Right lung (tissue), 5 donors: ENCODE measurements around the gene ARHGEF16. TPM values are rescaled to one million over a fixed set of nuclear protein-coding genes. Genes with fewer than 3 reads are reported as not detected.

ENCODE experiments used
- DNase-seq, 2 donors: peaks; one replicate each; pipeline ENCODE4 v3.0.0-alpha.2; 2013
- polyA plus RNA-seq, 5 donors: library from polyadenylated mRNA; unstranded; fragments of 120-200 nt; gene quantifications; one replicate each; pipeline versions ENCODE4 v1.2.1 to v1.2.3, GENCODE V29; 2013; ENCODE audit warnings: inconsistent platforms in 1 of 5, low replicate concordance in 1 of 5; ENCODE audit not compliant: insufficient read length in 5 of 5, insufficient read depth in 1 of 5

ARHGEF16 gene
- polyA plus RNA-seq, 5 donors, result 6.3 to 12.1 (median 8.7) TPM

DNA sequence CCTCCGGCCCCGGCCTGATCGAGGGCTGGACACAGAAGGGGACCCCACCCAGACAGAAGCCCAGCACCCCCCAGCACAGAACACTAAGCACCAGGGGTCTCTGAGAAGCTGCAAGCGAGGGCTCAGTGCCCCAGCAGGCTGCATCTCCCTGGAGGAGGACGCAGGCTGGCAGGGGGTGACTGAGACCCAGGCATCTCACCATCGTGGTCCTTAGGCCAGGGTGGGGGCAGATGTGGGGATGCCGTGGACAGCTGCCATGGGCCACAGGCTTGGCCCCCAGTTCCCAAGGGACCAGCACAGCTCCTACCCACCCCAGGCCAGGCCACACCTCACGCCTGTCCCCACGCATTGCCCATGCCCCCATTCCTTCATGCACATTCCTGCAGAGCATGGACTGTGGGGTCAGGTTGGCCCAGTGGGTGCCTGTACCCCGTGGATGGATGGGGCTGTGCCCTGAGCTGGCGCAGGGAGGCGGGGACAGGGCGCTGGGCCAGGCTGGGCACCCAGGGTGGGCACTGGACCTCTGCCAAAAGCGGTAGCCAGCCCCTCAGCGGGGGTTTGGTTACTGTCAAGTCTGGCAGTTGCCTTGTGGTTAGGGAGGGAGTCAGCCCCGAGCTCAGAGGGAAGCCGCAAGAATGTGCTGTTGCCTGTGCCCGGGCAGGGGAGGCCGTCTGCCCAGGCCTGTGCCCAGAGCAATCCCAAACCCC, 61.5 kb downstream of the ARHGEF16 start:
- DNase-seq, result no peak

DNA sequence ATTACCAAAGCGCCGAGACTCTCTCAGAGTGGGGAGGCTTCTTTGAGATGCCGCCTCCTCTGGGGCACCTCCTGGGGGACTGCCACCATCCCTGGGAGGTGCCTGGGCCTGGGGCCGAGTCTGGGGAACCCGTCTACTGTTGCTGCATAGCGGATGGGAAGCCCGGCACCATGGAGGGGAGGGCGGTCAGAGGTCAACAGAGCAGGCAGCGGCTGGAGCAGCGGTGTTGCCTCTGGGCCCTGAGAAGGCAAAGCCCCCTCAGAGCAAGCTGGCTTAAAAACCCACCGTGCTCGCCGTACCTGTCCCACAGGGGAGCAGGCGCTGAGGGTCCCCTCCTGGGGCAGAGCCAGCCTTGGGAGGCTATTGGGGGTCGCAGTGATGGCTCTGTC, 62.0 kb downstream of the ARHGEF16 start:
- DNase-seq, result no peak

DNA sequence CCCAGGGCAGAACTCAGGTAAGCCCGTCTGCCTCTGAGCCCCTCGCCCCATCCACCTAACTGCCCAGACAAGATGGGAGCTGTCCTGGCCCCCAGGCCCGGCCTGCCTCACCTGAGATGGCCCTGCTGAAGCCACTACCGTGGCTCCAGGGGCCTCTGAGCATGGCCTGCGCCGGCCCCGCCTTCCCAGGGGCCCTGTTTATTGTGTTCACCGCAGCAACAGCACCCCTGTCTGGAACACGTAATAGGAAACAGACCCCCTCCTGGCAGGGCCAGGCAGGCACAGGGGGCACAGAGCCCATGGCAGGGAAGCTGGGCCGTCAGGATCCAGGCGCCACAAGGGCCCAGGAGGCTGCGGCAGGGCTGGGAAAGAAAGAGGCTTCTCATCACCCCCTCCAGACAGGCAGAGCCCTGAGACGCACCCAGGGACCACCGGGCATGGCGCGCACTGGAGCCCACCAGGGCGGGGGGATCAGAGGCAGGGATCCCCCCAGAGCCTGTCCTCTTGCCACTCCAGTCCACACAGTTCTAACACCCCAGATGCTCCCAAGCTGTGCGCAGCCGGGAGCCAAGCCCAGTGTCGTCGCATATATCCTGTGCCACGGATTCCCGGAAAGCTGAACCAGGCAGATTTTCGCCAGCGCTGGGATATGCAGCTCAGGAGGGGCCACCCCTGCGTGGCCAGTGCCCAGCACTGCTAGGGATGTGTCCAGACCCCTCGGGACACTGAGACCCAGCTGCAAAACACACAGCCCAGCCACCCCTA, 62.6 kb downstream of the ARHGEF16 start:
- no peak for DNase-seq

DNA sequence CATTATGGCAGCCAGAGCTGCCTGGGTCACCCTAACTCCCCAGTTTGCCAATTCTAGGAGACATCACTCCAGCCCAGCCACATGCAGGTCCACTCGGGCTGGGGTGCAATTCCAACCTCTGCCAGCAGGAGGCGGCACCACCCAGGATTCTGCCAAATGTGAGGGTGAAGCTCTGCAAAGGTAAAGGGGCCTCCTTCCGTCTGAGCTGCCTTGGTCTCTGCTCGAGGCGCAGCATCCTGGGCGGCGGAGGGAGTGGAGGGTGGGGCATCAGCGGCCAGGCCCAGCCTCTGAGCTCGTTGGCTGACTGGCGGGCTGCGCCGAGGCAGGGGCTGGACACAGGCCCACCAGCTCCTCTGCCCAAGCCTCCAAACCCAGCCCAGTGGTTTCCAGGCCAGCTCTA, 63.8 kb downstream of the ARHGEF16 start:
- DNase-seq, result no peak

DNA sequence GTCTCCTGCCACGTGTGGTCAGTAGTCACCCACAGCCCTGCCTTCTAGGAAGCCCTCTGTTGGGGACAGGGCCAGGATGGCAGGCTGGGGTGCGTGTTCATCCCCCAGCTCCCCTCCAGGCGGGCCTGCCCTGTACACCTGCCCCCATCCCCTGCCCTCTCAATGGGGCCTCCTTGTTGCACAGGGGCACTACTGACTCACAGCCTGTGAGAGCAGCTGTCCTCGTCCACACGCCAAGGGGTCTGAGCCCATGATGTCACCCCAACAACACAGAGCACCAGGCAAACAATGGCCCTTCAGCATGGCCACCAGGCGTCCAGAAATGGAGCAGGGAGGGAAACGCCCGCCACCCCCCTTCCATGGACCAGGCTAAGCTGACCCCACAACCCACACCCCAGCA, 64.3 kb downstream of the ARHGEF16 start:
- DNase-seq, result no peak

DNA sequence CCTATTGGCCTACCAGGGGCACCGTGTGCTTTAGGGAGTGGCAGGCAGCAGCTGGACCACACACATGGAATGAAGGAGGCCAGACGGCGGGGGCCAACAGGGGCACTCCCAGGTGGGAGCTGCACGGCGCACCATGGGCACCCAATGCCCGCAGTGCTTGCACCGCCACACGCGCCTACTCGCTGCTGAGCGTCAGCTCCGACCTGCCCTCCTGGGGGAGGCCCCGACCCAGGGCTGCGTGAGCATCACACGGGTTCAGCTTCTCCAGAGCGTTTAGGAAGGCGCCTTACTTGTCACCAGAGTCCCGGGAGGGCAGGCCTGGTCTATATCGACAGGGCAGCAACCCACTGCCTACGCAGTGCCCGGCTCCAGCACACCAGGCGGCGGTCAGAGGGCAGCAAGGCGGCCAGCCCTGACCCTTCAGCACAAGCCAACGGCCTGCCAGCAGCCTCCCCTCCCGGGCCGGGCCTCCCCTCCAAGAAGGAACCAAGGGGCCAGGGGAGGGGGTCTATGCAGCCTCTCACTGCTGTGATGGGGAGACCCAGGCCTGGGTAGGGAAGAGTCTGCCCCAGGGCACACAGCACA, 64.9 kb downstream of the ARHGEF16 start:
- DNase-seq, result no peak

DNA sequence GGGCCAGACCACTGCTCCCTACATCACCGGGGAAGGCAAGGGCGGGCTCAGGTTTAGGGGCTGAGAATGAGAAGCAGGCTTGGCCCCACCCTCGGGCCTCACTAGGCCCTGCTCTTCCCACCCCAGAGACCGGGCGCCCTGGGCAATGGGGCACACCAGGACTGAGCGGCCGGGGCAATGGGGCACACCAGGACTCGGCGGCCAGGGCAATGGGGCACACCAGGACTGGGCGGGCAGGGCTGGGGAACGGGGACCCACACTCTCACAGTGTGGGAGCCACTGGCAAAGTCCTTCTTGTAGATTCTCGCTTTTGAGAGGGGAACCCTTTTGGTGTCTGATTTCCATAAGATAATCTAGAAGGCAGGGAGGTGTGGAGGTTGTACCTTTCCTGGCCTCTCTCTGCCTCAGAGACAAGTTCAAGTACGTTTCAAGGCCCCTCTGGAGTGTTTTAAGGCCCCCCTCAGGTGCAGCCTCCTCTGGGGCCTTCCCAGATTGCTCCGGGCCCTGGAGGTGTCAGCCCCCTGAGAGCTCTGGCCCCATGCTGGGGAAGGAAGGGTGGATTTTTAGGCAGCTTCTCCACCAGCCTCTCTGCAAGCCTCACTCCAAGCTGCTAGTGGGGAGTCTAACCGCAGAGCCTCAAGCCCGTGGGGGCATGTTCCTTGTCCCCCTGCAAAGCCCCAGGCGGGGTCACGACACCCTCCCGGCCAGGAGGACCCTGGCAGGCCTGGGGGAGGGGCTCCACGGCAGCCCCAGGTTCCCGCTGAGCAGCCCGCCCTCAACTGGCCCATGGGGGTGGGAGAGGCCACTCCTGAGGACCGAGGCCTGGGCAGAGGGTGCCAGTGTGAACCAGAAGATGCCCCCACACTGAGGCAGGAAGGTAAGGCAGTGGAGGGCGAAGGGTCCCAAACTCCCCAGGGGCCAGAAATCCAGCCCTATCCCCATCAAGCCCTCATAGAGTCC, 66.2 kb downstream of the ARHGEF16 start:
- DNase-seq, result no peak

DNA sequence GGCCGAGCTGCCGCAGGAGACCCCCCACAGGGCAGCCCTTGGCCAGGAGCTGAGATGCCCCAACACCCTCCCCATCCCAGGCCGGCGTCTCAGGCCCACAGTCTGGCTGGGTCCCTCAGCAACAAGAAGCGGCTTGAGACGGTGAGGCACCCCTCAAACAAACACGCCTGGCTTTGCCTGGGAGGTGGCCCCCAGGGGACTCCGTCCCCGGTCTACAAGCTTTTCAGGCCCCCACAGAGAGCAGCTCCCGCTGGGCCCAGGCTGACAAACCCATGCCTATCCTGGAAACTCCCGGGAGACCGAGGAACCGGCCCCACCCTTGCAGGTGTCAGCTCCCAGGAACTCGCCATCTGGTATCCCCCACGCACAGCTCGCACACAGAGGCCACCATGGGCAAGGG, 67.0 kb downstream of the ARHGEF16 start:
- DNase-seq, result no peak

DNA sequence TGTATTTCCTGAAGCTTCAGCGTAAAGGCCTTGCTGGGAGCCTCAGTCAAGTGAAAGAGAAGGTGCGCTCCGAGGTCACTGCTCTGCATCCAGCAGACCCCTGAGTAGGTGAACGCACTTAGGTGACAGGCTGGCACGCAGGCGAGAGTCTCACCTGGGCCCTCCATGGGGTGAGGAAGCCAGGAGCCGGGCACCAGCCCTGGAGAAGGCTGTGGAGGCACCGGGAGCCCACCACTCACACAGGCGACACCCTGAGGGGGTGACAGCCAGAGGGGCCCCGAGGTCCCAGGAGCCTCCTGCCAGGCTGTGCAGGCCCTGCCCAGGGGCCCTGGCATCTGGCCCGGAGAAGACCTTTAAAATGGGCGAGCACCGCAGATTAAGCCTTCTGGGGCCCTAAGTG, 67.6 kb downstream of the ARHGEF16 start:
- no peak for DNase-seq

DNA sequence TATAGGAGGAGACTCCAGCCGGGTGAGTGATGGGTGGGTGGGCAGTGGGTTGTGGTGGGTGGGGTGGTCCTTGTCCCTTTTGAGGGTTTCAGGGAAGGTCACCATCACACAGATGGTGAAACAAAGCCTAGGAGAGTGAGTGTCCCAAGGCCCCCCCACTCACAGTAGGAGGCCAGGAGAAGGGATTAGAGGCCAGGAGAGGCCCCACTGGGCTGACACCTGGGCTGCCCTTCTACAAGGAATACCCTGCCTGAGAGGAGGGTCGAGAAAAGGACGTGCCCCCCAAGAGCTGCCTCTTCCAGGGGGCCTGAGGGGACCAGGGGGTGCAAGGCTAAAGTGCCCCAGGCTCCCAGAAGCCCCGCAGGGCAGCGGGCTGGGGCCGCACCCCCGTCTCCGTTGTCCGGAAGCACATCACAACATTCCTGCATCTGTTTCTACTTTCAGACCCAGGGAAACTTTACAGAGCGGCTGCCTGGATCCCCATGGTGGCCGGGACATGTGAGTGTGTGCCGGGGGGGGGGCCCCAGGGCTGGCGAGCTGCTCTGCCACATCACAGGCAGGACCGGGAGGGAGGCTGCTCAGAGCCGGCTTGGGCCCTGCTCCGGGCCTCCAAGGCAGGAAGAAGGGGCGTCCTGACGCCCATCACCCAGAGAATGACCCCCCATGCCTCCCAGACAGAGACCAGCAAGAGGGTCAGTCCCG, 68.2 kb downstream of the ARHGEF16 start:
- no peak for DNase-seq

DNA sequence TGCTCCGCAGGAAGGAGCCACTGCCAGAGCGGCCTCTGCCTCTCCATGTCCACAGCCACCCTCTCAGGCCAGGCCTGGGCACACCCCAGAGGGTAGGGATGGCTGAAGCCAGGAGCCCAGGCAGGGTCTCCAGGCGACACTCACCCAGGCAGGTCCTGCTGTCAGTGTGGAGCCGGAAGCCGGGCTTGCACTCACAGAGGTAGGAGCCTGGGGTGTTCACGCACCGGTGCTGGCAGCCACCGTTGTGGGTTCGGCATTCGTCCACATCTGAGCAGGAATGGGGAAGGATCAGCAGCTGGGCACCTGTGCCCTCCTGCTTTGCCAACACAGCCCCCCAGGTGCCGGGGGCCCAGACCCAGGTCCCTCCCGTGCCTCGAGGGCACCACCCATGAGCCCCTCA, 69.5 kb downstream of the ARHGEF16 start:
- DNase-seq, result no peak

DNA sequence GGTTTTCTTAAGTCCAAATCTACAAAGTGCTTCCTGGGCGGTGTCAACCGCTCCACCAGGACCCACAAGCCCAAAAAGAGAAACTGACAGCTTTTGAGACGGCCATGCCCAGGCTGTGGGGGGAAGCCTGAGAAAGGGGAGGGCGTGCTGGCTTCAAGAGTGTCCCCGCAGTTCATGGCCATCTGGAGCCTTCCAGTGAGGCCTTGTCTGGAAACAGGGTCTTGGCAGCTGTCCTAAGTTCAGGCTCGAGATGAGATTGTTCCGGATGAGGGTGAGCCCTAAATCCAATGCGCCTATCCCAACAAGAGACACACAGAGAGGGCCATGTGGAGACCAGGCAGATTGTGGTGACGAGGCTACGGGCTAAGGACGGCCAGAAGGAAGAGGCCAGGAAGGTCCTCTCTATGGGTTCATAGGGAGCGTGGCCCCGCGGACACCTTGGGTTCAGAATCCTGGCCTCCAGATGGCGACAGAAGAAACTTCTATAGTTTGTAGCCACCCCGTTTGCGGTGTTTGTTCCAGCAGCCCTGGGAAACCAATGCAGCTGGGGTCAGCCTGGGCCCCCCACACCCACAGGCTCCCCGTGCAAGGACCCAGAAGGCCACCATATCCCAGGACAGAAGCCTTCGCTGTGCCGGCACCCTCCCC, 70.2 kb downstream of the ARHGEF16 start:
- DNase-seq, result no peak

DNA sequence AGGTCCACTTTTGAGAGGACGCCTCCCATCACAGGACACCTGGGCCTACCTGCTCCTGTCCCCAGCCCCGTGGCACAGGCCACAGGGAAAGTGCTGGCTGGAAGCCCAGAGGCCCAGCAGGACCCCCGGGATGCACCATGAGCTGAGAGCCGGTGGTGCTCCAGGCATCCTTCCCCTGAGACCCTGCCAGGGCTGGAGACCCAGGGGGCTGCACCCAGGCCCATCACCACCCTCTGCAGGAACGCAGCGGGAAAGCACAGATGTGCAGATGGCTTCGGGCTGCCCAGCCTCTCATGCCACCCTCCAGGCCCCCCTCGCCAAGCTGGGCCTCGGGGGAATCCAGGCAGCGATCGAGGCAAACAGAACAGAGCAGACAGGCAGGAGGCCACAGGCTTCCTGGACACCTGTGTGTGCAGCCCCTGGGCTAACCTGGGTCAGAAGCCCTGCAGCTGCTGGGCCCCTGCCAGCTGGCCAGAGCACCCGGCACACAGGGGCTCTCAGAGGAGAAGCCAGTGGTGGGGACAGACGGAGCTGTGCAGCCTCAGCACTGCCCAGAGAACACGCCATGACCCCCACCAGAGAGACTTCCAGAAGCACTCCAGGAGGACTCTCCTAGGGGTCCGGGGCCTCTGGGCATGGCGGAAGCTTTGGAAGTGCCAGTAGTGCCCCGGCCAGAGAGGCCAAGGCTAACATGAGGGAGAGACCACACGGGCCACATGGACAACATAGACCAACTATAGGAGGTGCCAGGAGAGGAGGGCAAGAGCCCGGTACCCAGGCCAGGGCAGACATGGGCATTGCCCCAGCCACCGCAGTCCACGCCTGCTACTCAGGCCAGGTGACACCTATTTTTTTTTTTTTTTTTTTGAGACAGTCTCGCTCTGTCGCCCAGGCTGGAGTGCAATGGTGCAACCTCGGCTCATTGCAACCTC, 71.4 kb downstream of the ARHGEF16 start:
- no peak for DNase-seq

DNA sequence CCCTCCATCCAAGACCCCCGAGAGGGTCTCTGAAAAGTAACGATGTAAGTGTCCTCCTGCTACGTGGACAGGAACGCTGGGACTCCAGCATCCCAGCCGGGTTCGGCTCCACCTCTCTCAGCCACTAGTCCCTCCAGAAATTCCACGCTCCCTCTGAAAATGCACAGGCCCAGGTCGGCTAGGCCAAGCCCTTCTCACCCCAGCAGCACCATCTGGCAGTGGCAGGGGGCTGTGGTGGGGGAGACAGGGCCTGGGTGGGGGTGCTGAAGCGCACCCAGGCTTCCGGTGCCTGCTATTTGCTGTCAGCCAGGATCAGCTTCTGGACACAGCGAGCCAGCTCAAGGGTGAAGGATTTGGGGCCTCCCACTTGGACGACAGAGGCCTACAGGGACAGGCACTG, 73.3 kb downstream of the ARHGEF16 start:
- no peak for DNase-seq

DNA sequence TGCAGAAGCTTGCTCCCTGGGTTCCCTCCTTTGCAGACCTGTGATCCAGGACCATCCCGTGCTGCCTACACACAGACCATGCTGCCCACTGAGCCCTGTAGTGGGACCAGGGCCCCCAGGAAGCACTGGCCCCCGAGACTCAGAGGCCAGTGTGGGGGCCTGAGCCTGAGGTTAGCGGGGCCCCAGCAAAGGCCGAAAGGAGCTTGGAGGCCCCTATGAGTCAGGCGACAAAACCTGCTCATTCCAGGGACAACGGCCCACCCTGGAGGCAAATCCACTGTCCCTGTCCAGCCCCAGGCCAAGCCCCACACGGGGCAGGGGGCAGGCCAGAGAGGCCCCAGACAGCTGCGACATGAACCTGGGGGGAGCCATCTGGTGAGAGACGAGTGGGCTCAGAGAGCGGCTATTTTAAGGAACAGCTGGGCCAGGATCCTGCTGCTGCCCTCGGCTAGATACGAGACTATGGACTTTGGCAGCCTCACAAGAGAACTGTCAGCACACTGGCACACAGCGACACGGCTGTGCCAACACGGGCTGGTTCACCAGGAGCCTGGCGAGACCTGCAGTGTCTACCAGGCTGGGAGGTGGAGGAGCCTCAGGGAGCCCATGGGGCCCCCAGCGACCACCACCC, 74.7 kb downstream of the ARHGEF16 start:
- no peak for DNase-seq

DNA sequence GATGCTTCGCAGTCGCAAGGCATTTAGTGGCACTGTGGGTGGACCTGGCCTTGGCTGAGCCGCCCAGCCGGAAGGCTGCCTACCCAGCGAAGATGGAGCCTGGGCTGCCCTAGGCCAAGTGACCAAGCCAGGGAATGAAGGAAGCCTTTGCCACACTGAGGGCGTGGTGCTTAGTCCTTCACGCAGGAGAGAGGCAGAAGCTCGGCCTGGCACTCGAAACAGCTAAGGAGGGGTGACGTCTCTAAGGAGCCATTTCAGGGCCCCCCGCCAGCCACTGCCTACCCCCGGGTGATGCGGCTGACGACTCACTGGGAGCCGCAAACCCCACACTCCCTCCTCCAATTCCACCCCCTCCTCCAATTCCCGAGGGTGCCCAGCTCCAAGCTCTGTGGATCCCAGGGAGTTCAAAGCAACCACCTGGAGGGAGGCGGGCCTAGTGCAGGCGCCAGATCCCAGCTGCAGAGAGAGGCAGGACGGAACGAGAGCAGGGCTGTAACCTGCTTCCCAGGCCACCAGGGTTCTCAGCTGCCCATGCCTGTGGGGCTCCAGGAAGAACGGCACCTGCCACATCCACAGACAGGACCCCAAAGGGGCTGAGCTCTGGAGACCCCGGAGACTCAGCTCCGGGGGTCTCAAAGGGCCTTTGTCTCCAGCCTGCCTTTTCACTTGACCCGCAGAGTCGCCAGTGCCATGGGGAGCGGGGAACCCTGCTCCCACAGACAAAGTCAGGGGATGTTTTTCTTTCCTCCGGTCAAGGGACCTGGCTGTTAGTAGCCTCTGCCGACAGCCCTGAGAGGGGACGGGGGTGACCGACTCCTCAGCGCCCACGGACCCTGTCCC, 75.8 kb downstream of the ARHGEF16 start:
- no peak for DNase-seq
